ENCODE results near the gene ZNF865.

Gene ZNF865

DNA sequence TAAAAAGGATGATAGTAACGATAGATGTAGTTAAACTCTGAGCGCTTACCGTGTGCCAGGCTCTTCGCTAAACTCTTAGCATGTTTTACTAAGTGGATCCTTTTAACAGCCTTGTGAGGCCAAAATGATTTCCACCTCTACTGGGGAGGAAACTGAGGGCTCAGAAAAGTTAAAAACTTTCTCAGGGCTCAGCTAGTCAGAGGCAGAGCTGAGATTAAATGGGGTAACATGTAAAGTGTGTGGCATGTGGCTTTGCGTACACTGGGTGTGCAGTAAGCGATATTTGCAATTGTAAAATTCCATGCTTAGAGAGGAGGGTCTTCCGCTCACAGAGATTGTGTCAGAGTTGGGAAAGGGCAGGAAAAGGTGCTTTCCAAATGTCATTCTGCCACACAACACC lies 51.1 kb downstream of the ZNF865 start:
- TF ChIP-seq, protein P1, sequence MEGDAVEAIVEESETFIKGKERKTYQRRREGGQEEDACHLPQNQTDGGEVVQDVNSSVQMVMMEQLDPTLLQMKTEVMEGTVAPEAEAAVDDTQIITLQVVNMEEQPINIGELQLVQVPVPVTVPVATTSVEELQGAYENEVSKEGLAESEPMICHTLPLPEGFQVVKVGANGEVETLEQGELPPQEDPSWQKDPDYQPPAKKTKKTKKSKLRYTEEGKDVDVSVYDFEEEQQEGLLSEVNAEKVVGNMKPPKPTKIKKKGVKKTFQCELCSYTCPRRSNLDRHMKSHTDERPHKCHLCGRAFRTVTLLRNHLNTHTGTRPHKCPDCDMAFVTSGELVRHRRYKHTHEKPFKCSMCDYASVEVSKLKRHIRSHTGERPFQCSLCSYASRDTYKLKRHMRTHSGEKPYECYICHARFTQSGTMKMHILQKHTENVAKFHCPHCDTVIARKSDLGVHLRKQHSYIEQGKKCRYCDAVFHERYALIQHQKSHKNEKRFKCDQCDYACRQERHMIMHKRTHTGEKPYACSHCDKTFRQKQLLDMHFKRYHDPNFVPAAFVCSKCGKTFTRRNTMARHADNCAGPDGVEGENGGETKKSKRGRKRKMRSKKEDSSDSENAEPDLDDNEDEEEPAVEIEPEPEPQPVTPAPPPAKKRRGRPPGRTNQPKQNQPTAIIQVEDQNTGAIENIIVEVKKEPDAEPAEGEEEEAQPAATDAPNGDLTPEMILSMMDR (IDR thresholded peaks at IDR 0.05; ENCODE audit: extremely low read depth, insufficient read depth, missing control alignments) = no peak
- in situ Hi-C loops (cut with MboI; ENCODE audit: low pct_unique_long_range_greater_than_20kb, low sequenced_read_pairs, unreplicated experiment) = no loop called here
- DNase-seq (ENCODE audit: low spot score) = no peak

DNA sequence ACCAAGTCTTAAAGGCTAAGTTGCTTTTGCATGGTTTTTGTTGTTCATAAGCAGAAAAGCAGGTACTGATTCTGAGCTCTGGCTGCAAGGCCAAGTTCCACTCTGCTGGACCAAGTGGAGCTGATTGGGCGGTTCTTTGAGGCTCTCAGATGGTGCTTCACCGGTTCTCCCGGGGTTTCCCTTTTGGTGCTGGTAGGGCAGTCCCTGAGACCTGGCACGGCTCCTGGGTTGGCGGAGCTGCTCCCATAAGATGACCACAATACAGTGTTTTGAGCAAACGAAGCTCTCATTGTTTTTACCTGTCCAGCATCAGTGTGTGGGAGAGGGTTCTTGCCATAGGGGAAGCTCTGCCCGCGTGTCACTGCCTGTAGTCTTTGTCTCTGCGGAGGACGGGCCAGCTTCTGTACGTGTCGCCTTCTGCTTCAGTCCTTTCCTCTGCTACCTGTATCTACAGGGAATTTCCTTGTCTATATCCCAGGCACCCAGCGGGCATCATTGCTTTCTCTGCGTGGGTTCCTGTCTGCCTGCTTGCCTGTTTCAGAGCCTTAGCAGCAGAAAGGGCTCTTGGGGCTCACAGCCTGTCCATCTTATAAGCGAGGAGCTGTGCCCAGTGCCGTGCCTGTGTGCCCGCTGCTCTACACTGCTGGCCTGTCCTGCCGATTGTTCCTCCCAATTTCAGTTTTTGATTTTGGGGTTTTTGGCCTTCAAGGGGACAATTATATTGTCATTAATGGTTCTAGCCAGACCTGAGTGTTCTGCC lies 51.7 kb downstream of the ZNF865 start:
- in situ Hi-C loops (cut with MboI; ENCODE audit: low pct_unique_long_range_greater_than_20kb, low sequenced_read_pairs, unreplicated experiment) = no loop called here
- TF ChIP-seq, protein P1 (IDR thresholded peaks at IDR 0.05; ENCODE audit: extremely low read depth, insufficient read depth, missing control alignments) = no peak
- no peak for DNase-seq (ENCODE audit: low spot score)

- in situ Hi-C loops (cut with MboI; ENCODE audit: low pct_unique_long_range_greater_than_20kb, low sequenced_read_pairs, unreplicated experiment) = no loop called here
- TF ChIP-seq, protein P1 (IDR thresholded peaks at IDR 0.05; ENCODE audit: extremely low read depth, insufficient read depth, missing control alignments) = no peak
- DNase-seq (ENCODE audit: low spot score) = no peak
Observed at GRCh38 chr19:55658846-55659459, 53.5 kb downstream of the ZNF865 start.

DNA sequence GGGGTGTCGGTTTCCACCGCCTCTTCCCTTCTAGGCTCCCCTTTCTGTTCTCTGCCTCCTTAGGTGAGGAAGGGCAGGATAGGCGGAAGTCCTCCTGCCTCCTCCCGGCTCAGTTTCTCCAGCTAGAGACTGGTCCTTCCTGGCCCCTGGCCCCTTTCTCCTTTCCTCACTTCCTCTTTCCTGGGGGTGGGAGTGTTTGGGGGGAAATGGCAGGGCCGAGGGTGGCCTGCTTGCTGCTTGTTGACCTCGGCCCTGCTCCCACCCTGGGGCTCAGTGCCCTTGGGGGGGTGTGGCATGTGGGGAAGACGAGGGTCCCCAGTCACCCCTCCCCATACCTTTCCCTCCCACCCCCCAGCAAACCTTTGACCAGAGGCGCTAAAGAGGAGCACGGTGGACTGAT lies 54.4 kb downstream of the ZNF865 start:
- no peak for DNase-seq (ENCODE audit: low spot score)
- in situ Hi-C loops (cut with MboI; ENCODE audit: low pct_unique_long_range_greater_than_20kb, low sequenced_read_pairs, unreplicated experiment) = no loop called here

DNA sequence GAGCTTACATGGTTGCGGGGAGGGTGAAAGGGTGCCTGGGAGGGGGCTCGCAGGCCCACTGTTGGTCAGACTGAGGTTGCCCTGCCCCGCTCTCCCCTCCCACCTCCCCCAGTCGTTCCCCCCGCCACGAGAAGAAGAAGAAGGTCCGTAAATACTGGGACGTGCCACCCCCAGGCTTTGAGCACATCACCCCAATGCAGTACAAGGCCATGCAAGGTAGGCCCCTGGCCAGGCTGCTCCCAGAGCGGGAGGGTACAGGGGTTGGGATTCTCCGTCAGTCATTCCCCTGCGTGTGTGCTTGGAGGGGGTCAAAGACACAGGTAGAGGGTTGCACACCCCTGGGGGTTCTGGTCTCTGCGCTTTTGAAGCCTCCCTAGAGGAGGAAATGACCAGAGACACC lies 55.0 kb downstream of the ZNF865 start:
- TF ChIP-seq, protein P1 (IDR thresholded peaks at IDR 0.05; ENCODE audit: extremely low read depth, insufficient read depth, missing control alignments) = no peak
- in situ Hi-C loops (cut with MboI; ENCODE audit: low pct_unique_long_range_greater_than_20kb, low sequenced_read_pairs, unreplicated experiment) = no loop called here
- DNase-seq (ENCODE audit: low spot score) = no peak

More for the DNA sequence above, 54.4 kb downstream of the ZNF865 start:
- TF ChIP-seq, protein P1 (IDR thresholded peaks at IDR 0.05; ENCODE audit: extremely low read depth, insufficient read depth, missing control alignments) = no peak

DNA sequence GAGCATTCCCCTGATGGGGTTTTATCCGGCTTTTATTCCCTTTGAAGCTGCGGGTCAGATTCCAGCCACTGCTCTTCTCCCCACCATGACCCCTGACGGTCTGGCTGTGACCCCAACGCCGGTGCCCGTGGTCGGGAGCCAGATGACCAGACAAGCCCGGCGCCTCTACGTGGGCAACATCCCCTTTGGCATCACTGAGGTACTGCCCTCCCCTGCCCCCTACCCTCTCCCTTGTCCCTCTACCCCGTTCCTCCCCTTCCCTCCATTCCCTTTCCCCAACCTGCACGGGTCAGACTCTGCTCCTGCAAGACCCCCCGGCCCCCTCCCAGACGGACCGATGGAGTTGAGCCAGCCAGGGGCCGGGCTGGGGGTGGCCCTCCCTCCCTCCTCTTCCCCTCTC lies 55.5 kb downstream of the ZNF865 start:
- no peak for DNase-seq (ENCODE audit: low spot score)
- TF ChIP-seq, protein P1 (IDR thresholded peaks at IDR 0.05; ENCODE audit: extremely low read depth, insufficient read depth, missing control alignments) = no peak
- in situ Hi-C loops (cut with MboI; ENCODE audit: low pct_unique_long_range_greater_than_20kb, low sequenced_read_pairs, unreplicated experiment) = no loop called here

All from GM13977 (cell line).